Right lobe of liver (tissue), 4 donors: ENCODE data around the gene KCNJ16.

Experiments used
- POLR2A ChIP-seq: fragments of 450-650 bp; IDR thresholded peaks from one replicate; pipeline ENCODE4 v1.6.1; 2017; ENCODE audit warnings: antibody characterized with exemption, mild to moderate bottlenecking
- TF ChIP-seq, protein P1 (sequence below), 4 donors: fragments of 200-600 bp in 3 of 4; fragments of 450-650 bp in 1 of 4; IDR thresholded peaks; one replicate each; pipeline versions ENCODE4 v1.5.1 to v1.8.0; 2016 to 2022; ENCODE audit warnings: antibody characterized with exemption in 4 of 4, mild to moderate bottlenecking in 2 of 4
- donor health status: DM: no; HTN: no; CAD: no.
- donor health status: DM: no; HTN: no; CAD: no.
- donor health status: DM: no; HTN: yes; CAD: no.

DNA sequence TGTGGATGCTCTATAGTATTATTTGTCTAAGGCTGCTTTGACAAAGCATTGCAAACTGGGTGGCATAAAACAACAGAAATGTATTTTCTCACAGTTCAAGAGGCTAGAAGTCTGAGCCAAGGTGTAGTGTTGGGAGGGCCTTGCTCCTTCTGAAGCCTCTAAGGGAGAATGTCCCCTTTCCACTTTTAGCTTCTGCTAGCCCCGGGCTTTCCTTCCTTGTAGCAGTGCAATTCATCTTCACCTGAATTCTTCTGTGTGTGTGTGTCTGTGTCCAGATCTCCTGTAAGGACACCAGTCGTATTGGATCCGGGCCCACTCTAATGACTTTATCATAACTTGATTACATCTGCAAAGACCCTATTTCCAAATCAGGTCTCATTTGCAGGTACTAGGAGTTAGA is 18.1 kb downstream of the KCNJ16 start:
- TF ChIP-seq, protein P1, sequence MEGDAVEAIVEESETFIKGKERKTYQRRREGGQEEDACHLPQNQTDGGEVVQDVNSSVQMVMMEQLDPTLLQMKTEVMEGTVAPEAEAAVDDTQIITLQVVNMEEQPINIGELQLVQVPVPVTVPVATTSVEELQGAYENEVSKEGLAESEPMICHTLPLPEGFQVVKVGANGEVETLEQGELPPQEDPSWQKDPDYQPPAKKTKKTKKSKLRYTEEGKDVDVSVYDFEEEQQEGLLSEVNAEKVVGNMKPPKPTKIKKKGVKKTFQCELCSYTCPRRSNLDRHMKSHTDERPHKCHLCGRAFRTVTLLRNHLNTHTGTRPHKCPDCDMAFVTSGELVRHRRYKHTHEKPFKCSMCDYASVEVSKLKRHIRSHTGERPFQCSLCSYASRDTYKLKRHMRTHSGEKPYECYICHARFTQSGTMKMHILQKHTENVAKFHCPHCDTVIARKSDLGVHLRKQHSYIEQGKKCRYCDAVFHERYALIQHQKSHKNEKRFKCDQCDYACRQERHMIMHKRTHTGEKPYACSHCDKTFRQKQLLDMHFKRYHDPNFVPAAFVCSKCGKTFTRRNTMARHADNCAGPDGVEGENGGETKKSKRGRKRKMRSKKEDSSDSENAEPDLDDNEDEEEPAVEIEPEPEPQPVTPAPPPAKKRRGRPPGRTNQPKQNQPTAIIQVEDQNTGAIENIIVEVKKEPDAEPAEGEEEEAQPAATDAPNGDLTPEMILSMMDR (IDR thresholded peaks at IDR 0.05): no peak
- no peak for TF ChIP-seq POLR2A
